Uterus (tissue), 2 donors: ENCODE measurements around the gene MYCBPAP.

Source experiments
- POLR2A ChIP-seq, 2 donors: fragments of 450-650 bp; IDR thresholded peaks; one replicate each; pipeline ENCODE4 v1.6.1; 2016; ENCODE audit warnings: antibody characterized with exemption in 2 of 2, mild to moderate bottlenecking in 1 of 2, moderate library complexity in 1 of 2
- TF ChIP-seq, protein P1 (sequence below), 4 experiments: fragments of 200-600 bp in 2 of 4; fragments of 450-650 bp in 2 of 4; sonication (generic) in 2 of 4; IDR thresholded peaks; one replicate each; pipeline ENCODE4 v1.5.1; 2016 to 2019; ENCODE audit warnings: antibody characterized with exemption in 4 of 4, mild to moderate bottlenecking in 2 of 4, moderate library complexity in 1 of 4

- TF ChIP-seq, protein P1, sequence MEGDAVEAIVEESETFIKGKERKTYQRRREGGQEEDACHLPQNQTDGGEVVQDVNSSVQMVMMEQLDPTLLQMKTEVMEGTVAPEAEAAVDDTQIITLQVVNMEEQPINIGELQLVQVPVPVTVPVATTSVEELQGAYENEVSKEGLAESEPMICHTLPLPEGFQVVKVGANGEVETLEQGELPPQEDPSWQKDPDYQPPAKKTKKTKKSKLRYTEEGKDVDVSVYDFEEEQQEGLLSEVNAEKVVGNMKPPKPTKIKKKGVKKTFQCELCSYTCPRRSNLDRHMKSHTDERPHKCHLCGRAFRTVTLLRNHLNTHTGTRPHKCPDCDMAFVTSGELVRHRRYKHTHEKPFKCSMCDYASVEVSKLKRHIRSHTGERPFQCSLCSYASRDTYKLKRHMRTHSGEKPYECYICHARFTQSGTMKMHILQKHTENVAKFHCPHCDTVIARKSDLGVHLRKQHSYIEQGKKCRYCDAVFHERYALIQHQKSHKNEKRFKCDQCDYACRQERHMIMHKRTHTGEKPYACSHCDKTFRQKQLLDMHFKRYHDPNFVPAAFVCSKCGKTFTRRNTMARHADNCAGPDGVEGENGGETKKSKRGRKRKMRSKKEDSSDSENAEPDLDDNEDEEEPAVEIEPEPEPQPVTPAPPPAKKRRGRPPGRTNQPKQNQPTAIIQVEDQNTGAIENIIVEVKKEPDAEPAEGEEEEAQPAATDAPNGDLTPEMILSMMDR (IDR thresholded peaks at IDR 0.05), result no peak
- no peak for TF ChIP-seq POLR2A (IDR thresholded peaks at IDR 0.05)
These were observed 29.7 kb downstream of the MYCBPAP start for GRCh38 chr17:50537721-50538548.
